Measurements from ENCODE around the gene INSC. TPM values are rescaled to one million over a fixed set of nuclear protein-coding genes. Genes with fewer than 3 reads are reported as not detected.

Gene INSC
- total and polyA plus RNA-seq, 2 of the 8 experiments (the other 6 are each of a cell fraction or from before 2014, with no cell fraction given): 0.58 to 0.59 TPM

DNA sequence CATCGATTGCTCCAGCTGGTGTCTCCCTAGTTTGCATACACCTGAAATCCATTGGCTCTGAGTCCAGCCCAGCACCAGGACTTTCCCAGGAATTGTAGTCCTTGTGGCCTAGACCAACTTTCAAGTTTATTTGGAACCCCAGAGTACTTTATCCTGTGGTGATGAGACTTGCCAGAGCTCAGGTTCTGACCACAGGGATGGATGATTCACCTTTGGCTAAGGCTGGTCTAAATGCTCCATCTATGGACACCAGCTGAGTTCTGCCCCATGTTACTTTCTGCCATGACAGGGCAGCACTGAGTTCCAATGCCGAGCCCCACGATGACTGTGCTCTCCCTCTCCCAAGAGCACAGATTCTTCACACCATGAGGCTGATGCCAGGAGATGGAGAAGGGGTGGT, 17.3 kb upstream of the INSC start (continued):
- TF ChIP-seq, protein P1, sequence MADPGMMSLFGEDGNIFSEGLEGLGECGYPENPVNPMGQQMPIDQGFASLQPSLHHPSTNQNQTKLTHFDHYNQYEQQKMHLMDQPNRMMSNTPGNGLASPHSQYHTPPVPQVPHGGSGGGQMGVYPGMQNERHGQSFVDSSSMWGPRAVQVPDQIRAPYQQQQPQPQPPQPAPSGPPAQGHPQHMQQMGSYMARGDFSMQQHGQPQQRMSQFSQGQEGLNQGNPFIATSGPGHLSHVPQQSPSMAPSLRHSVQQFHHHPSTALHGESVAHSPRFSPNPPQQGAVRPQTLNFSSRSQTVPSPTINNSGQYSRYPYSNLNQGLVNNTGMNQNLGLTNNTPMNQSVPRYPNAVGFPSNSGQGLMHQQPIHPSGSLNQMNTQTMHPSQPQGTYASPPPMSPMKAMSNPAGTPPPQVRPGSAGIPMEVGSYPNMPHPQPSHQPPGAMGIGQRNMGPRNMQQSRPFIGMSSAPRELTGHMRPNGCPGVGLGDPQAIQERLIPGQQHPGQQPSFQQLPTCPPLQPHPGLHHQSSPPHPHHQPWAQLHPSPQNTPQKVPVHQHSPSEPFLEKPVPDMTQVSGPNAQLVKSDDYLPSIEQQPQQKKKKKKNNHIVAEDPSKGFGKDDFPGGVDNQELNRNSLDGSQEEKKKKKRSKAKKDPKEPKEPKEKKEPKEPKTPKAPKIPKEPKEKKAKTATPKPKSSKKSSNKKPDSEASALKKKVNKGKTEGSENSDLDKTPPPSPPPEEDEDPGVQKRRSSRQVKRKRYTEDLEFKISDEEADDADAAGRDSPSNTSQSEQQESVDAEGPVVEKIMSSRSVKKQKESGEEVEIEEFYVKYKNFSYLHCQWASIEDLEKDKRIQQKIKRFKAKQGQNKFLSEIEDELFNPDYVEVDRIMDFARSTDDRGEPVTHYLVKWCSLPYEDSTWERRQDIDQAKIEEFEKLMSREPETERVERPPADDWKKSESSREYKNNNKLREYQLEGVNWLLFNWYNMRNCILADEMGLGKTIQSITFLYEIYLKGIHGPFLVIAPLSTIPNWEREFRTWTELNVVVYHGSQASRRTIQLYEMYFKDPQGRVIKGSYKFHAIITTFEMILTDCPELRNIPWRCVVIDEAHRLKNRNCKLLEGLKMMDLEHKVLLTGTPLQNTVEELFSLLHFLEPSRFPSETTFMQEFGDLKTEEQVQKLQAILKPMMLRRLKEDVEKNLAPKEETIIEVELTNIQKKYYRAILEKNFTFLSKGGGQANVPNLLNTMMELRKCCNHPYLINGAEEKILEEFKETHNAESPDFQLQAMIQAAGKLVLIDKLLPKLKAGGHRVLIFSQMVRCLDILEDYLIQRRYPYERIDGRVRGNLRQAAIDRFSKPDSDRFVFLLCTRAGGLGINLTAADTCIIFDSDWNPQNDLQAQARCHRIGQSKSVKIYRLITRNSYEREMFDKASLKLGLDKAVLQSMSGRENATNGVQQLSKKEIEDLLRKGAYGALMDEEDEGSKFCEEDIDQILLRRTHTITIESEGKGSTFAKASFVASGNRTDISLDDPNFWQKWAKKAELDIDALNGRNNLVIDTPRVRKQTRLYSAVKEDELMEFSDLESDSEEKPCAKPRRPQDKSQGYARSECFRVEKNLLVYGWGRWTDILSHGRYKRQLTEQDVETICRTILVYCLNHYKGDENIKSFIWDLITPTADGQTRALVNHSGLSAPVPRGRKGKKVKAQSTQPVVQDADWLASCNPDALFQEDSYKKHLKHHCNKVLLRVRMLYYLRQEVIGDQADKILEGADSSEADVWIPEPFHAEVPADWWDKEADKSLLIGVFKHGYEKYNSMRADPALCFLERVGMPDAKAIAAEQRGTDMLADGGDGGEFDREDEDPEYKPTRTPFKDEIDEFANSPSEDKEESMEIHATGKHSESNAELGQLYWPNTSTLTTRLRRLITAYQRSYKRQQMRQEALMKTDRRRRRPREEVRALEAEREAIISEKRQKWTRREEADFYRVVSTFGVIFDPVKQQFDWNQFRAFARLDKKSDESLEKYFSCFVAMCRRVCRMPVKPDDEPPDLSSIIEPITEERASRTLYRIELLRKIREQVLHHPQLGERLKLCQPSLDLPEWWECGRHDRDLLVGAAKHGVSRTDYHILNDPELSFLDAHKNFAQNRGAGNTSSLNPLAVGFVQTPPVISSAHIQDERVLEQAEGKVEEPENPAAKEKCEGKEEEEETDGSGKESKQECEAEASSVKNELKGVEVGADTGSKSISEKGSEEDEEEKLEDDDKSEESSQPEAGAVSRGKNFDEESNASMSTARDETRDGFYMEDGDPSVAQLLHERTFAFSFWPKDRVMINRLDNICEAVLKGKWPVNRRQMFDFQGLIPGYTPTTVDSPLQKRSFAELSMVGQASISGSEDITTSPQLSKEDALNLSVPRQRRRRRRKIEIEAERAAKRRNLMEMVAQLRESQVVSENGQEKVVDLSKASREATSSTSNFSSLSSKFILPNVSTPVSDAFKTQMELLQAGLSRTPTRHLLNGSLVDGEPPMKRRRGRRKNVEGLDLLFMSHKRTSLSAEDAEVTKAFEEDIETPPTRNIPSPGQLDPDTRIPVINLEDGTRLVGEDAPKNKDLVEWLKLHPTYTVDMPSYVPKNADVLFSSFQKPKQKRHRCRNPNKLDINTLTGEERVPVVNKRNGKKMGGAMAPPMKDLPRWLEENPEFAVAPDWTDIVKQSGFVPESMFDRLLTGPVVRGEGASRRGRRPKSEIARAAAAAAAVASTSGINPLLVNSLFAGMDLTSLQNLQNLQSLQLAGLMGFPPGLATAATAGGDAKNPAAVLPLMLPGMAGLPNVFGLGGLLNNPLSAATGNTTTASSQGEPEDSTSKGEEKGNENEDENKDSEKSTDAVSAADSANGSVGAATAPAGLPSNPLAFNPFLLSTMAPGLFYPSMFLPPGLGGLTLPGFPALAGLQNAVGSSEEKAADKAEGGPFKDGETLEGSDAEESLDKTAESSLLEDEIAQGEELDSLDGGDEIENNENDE (IDR thresholded peaks at IDR 0.05; ENCODE audit: insufficient replicate concordance, low read length): no peak
- TF ChIP-seq JUND (IDR thresholded peaks at IDR 0.05; ENCODE audit: low read length) (no peak), SRF (IDR thresholded peaks at IDR 0.05; ENCODE audit: low read depth, low read length) (no peak), TCF12 (IDR thresholded peaks at IDR 0.05; ENCODE audit: low read depth, low read length) (no peak), SUZ12 (IDR thresholded peaks at IDR 0.05; ENCODE audit: low read length) (no peak), POU5F1 (IDR thresholded peaks at IDR 0.05; ENCODE audit: low read depth, low read length) (no peak), SIRT6 (IDR thresholded peaks at IDR 0.05; ENCODE audit: low read length) (no peak), SAP30 (IDR thresholded peaks at IDR 0.05; ENCODE audit: insufficient read depth, insufficient replicate concordance, low read length) (no peak), EZH2 (IDR thresholded peaks at IDR 0.05; ENCODE audit: low read depth, low read length, severe bottlenecking) (no peak), HDAC2 (IDR thresholded peaks at IDR 0.05; ENCODE audit: borderline replicate concordance in 1 of 2, low read depth in 2 of 2, low read length in 2 of 2) (no peak), KDM5A (IDR thresholded peaks at IDR 0.05; ENCODE audit: low read length) (no peak), GTF2F1 (IDR thresholded peaks at IDR 0.05; ENCODE audit: borderline replicate concordance, low read depth, low read length) (no peak)
